ENCODE measurements around the gene RASGRF2. TPM values are rescaled to one million over a fixed set of nuclear protein-coding genes. Genes with fewer than 3 reads are reported as not detected.

Gene RASGRF2
- polyA plus RNA-seq, 1 donor from 2014 or later: 0.42 TPM

DNA sequence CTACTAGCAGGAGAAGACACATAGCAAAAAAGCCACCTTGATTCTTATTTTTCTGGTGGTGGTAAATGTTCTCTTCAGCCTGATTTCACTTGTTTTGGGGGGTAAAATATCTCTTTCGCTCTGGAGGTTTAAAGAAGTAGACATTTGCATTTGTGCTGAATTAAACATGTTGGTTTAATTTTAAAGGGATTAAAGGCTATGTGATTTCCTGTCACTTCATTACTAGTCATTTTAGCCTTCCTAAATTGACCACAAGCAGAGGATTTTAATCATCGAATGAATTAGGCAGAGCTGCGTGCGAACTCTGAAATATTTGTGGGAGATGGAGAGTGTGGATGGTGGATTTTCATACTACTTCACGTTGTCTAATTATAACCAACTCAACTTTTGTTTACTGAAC is 4.8 kb downstream of the RASGRF2 start:
- no peak overlapping the region for H3K9ac ChIP-seq (ENCODE audit: low read length)
- H3K27ac ChIP-seq (ENCODE audit: low read length): no peak overlapping the region
- H3K4me2 ChIP-seq (ENCODE audit: low read length): no peak overlapping the region
- no peaks in the 10 kb centered on the region for H4K20me1 ChIP-seq (ENCODE audit: insufficient read depth)
- no peaks in the 10 kb centered on the region for H3F3A ChIP-seq (ENCODE audit: insufficient read depth, low read length, poor library complexity, severe bottlenecking)
- no peak overlapping the region for H3K4me3 ChIP-seq (ENCODE audit: low read length)
- H3K27me3 ChIP-seq (ENCODE audit: insufficient read depth, low read depth, low read length): peaks cover 43% of the 10 kb centered on the region
- no peaks in the 10 kb centered on the region for H3K36me3 ChIP-seq (ENCODE audit: insufficient read depth, low read length)
- H2AFZ ChIP-seq (ENCODE audit: low read depth, low read length): no peak overlapping the region
- no peak for TF ChIP-seq EZH2 (IDR thresholded peaks at IDR 0.05; ENCODE audit: borderline replicate concordance, insufficient read depth, low read length, poor library complexity, severe bottlenecking)
- no peak for TF ChIP-seq TAF1 (IDR thresholded peaks at IDR 0.05; ENCODE audit: low read depth)
- no peak for TF ChIP-seq EP300 (conservative IDR thresholded peaks at IDR 0.05; ENCODE audit: poor library complexity, severe bottlenecking)
- TF ChIP-seq POLR2AphosphoS5 (IDR thresholded peaks at IDR 0.05): no peak
- no peaks in the 10 kb centered on the region for H3K9me2 ChIP-seq (ENCODE audit: insufficient read depth, low read length)
- H3K9me3 ChIP-seq (ENCODE audit: low read length): no peaks in the 10 kb centered on the region
- H3K79me2 ChIP-seq (replicated peaks; ENCODE audit: insufficient read depth, low read length): no peaks in the 10 kb centered on the region

DNA sequence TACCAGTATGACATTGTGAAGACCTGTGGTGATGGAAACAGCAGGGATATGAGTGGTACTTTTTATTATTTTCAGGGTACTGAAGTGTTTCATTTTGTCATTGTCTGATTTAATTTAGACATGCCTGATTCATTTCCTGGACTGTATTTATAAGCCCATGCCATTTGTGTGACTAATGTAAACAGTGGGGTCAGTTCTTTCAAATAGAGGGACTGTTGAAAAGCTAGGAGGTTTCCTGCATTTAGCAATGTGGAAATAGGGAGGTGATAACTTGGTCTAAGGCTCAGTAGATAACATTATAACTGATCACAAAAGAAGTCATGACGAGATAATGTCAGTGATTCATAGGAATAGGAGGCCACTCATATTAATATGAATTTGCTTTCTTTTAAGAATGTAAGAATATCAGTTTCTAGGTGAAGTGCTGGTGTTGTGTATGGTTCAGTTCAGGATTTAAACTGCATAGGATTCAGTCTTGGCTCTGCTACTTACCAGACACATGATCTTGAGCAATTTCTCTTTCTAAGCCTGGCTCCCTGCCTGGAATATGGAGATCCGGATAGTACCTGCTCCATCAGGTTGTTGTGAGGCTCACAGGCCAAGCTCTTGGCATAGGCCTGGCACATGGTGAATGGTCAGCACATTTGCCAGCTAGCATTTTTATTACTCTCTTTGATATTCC is 7.5 kb downstream of the RASGRF2 start:
- no peak overlapping the region for H3K4me3 ChIP-seq (ENCODE audit: low read length)
- no peak overlapping the region for H3K27ac ChIP-seq (ENCODE audit: low read length)
- TF ChIP-seq EZH2 (IDR thresholded peaks at IDR 0.05; ENCODE audit: borderline replicate concordance, insufficient read depth, low read length, poor library complexity, severe bottlenecking): no peak
- no peak for TF ChIP-seq RAD21 (conservative IDR thresholded peaks at IDR 0.05)
- no peak for TF ChIP-seq EP300 (conservative IDR thresholded peaks at IDR 0.05; ENCODE audit: poor library complexity, severe bottlenecking)
- TF ChIP-seq MXI1 (conservative IDR thresholded peaks at IDR 0.05; ENCODE audit: poor library complexity, severe bottlenecking): no peak
- TF ChIP-seq REST (IDR thresholded peaks at IDR 0.05; ENCODE audit: borderline replicate concordance): no peak
- no peak for TF ChIP-seq CTCF (IDR thresholded peaks at IDR 0.05; ENCODE audit: poor library complexity, severe bottlenecking)
- no peak for TF ChIP-seq TAF1 (IDR thresholded peaks at IDR 0.05; ENCODE audit: low read depth)
- TF ChIP-seq POLR2AphosphoS5 (IDR thresholded peaks at IDR 0.05): no peak
- no peak for TF ChIP-seq SMC3 (conservative IDR thresholded peaks at IDR 0.05; ENCODE audit: poor library complexity)
- H4K20me1 ChIP-seq (ENCODE audit: insufficient read depth): no peaks in the 10 kb centered on the region
- peaks cover 18% of the 10 kb centered on the region for H3K27me3 ChIP-seq (ENCODE audit: insufficient read depth, low read depth, low read length)
- no peaks in the 10 kb centered on the region for H3K9me3 ChIP-seq (ENCODE audit: low read length)
- no peak overlapping the region for H3K4me2 ChIP-seq (ENCODE audit: low read length)
- no peaks in the 10 kb centered on the region for H3K9me2 ChIP-seq (ENCODE audit: insufficient read depth, low read length)
- no peak overlapping the region for H3K9ac ChIP-seq (ENCODE audit: low read length)
- no peaks in the 10 kb centered on the region for H3F3A ChIP-seq (ENCODE audit: insufficient read depth, low read length, poor library complexity, severe bottlenecking)
- no peaks in the 10 kb centered on the region for H3K36me3 ChIP-seq (ENCODE audit: insufficient read depth, low read length)
- no peak overlapping the region for H2AFZ ChIP-seq (ENCODE audit: low read depth, low read length)
- no peaks in the 10 kb centered on the region for H3K79me2 ChIP-seq (replicated peaks; ENCODE audit: insufficient read depth, low read length)
